ENCODE measurements around the gene NPY4R. TPM values are rescaled to one million over a fixed set of nuclear protein-coding genes. Genes with fewer than 3 reads are reported as not detected.
"Not testable (repeated sequence)": the region's sequence is repeated elsewhere in the genome, so short reads cannot be mapped to it uniquely, and the experiment has no call there.

The NPY4R gene
- total RNA-seq, 6 experiments from 2014 or later, result 0.14 to 0.34 (median 0.25) TPM; not detected in 3

DNA sequence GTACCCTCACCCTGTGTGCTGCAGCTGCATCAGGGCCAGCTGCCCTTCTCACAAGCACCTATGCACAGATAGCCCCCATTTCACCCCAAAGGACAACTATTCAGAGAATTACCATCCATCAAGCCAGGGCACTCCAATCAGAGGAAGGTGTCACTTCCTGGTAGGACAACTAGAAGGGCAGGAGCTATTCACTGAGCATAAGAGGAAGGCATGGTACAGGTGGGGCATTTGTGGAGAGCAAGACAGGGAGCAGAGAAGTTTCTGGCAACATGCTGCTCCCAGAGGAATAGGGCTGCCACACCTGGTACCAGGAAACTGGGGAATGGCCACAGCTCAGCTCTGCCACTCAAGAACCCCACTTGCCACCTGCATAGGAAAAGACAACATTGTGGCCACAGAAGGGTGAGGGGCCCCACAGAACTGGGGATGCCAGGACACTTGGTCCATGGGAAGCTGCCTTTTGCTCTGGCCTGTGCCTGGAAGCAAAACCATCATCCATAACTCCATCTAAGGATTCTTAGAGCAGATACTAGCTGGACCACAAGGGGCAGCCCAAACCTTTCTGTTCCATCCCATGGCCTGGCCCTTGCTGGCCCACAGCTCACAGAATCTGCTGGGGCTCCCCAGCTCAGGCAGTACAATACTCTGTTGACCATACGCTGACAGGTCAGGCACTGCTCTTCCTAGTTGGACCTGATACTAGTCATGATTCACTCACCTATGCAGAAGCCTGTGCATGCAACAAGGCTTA lies 25.8 kb upstream of the NPY4R start:
- H3K9me3 Mint-ChIP-seq; H3K36me3 Mint-ChIP-seq (ENCODE audit: low read depth); H3K27ac Mint-ChIP-seq; DNase-seq; H3K27me3 Mint-ChIP-seq (ENCODE audit: insufficient read depth); H3K4me1 Mint-ChIP-seq (ENCODE audit: low read depth); H3K4me3 Mint-ChIP-seq: not testable (repeated sequence)

GRCh38 chr10:46490285-46490684 lies 24.5 kb upstream of the NPY4R start:
- not testable (repeated sequence) for H3K27me3 Mint-ChIP-seq (ENCODE audit: insufficient read depth); H3K27ac Mint-ChIP-seq; H3K4me3 Mint-ChIP-seq; H3K9me3 Mint-ChIP-seq; DNase-seq; H3K36me3 Mint-ChIP-seq (ENCODE audit: low read depth); H3K4me1 Mint-ChIP-seq (ENCODE audit: low read depth)

DNA sequence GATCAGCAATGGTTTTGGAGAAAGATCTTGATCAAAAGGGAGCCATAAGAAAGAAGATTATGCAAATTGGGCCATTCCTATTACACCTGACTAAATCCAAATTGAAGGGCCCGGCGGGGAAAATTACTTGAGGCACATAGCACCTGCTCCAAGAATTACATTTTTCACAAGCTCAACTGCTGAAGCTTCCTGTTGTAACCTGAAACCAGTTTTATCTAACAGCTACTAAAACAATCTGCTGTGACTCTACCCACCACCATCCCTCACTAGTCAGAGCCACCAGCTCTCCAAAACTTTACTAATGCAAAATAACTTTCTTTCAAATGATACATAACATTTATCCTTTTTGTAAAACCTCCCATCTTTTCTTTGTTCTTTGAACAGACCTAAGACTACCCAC lies 20.7 kb upstream of the NPY4R start:
- not testable (repeated sequence) for DNase-seq; H3K9me3 Mint-ChIP-seq; H3K36me3 Mint-ChIP-seq (ENCODE audit: low read depth); H3K27ac Mint-ChIP-seq; H3K4me1 Mint-ChIP-seq (ENCODE audit: low read depth); H3K4me3 Mint-ChIP-seq; H3K27me3 Mint-ChIP-seq (ENCODE audit: insufficient read depth)

GRCh38 chr10:46474746-46475320 lies 9.1 kb upstream of the NPY4R start:
- H3K4me1 Mint-ChIP-seq (ENCODE audit: low read depth); H3K4me3 Mint-ChIP-seq; H3K27me3 Mint-ChIP-seq (ENCODE audit: insufficient read depth); H3K9me3 Mint-ChIP-seq; H3K27ac Mint-ChIP-seq; H3K36me3 Mint-ChIP-seq (ENCODE audit: low read depth): not testable (repeated sequence)
- peak; percentile 18 for DNase-seq

DNA sequence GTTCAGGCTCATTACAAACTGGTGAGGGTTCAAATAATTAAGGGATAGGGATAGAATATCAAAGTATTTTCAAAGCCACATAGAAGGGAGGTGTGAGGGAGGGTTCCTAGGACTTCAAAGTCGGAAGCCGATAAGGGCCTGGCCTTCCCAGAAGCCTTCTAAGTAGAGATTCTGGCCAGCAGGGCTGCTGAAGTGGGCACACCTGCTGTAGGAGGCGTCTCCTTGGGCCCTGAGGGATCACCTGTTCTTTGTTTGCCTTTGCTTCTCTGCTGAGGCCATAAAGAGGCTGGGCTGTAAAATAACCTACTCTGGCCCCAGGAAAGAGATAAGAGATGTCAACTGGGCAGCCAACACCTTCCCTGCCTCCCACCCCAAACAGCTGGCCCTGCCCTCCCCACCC lies 8.0 kb upstream of the NPY4R start:
- H3K9me3 Mint-ChIP-seq; H3K27ac Mint-ChIP-seq; H3K27me3 Mint-ChIP-seq (ENCODE audit: insufficient read depth); H3K4me1 Mint-ChIP-seq (ENCODE audit: low read depth); H3K4me3 Mint-ChIP-seq; H3K36me3 Mint-ChIP-seq (ENCODE audit: low read depth); DNase-seq: not testable (repeated sequence)

DNA sequence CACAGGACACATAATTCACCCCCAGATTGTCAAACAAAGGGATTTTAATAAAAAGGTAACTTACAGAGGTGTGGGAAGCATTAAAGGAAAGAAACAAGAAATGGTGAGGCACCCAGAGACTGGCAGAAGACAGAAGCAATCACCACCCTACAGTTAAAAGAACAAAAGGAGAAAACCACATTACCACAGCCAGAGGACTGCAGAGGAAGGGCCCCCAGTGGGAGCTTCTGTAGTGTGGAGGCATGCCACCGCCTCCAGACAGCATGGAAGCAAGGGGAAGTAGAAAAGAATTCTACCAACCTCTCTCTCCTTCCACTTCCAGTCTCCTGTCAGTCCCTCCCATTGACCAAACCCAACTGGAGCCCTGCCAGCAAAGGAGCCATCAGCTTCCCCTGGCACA lies 4.4 kb upstream of the NPY4R start:
- not testable (repeated sequence) for H3K4me3 Mint-ChIP-seq, DNase-seq

DNA sequence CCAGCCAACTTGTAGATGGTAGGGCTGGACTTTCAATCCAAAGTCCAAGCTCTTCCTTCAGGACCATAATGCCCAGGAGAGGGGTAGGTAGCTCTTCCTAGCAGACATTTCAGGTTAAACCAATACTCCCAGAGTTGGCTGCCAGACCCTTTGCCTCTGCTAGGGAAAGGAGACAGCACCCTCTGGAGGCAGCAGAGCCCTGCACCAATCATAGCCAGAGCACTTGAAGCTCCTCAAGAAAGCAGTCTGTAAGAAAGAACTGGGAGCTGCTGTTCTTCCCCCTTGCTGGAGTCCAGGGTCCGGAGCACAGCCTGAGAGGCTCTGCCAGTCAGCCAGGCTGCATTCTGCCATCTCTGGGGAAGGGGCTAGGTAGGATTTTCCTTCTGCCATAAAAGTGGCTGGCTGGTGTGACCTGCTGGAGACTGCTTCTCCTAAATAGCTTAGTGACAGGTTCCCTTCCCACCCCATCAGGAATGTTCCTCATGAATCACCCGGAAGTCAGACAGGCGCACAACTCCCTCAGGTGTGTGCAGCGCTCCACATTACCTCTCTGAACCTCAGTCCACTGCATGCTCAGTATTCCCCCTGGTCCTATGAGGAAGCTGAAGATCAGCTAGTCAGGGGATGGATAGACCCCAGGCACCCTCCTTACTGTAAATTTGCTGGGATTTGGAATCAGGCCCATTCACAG lies 2.5 kb upstream of the NPY4R start:
- H3K27ac Mint-ChIP-seq; H3K9me3 Mint-ChIP-seq; H3K4me1 Mint-ChIP-seq (ENCODE audit: low read depth); H3K36me3 Mint-ChIP-seq (ENCODE audit: low read depth); H3K4me3 Mint-ChIP-seq; H3K27me3 Mint-ChIP-seq (ENCODE audit: insufficient read depth): not testable (repeated sequence)
- TF ChIP-seq CTCF (IDR thresholded peaks at IDR 0.05), result peak; percentile 52; the same call in 1 of the 2 replicates
- peak; percentile 5 for DNase-seq

More for the DNA sequence above, 4.4 kb upstream of the NPY4R start:
- H3K36me3 Mint-ChIP-seq (ENCODE audit: low read depth); H3K4me1 Mint-ChIP-seq (ENCODE audit: low read depth); H3K27ac Mint-ChIP-seq; H3K9me3 Mint-ChIP-seq; H3K27me3 Mint-ChIP-seq (ENCODE audit: insufficient read depth): not testable (repeated sequence)

DNA sequence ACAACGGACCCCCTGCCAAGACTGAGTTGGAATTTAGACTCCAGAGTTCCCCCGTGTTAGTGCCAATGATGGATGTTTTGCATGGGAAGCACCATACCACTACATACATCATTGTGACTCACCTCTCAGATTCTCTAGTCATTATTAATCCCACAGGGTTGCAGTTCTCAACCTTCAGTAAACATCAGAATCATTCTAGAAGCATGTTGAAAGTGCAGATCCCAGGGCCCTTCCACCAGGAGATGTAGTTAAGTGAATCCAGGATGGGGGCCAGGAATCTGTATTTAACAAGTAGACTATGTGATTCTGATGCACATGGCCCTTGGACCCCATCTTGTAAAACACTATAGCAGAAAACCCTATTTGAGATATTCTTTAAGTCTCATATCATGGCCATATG lies 2.1 kb downstream of the NPY4R start:
- H3K27me3 Mint-ChIP-seq (ENCODE audit: insufficient read depth); H3K9me3 Mint-ChIP-seq; H3K27ac Mint-ChIP-seq; H3K4me3 Mint-ChIP-seq; H3K36me3 Mint-ChIP-seq (ENCODE audit: low read depth); H3K4me1 Mint-ChIP-seq (ENCODE audit: low read depth): not testable (repeated sequence)
- peak; percentile 37 for DNase-seq

DNA sequence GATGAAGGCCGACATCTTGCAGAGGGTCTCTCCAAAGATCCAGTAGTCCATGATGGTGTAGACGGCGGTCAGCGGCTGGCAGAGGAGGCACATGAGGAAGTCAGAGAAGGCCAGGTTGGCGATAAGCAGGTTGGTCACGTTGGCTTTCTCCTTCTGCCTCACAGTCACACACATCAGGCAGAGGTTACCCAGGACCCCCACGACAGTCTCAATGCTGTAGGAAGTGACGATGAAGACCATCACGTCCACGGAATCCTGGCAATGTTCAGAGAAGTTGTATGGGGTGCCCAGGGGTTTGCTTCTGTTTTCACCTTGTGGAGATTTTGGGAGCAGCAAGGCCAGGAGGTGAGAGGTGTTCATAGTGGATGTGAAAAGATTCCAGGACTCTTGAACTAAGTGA lies 3.5 kb downstream of the NPY4R start:
- H3K36me3 Mint-ChIP-seq (ENCODE audit: low read depth); H3K27ac Mint-ChIP-seq; H3K4me1 Mint-ChIP-seq (ENCODE audit: low read depth); H3K27me3 Mint-ChIP-seq (ENCODE audit: insufficient read depth); H3K4me3 Mint-ChIP-seq; DNase-seq; H3K9me3 Mint-ChIP-seq: not testable (repeated sequence)

GRCh38 chr10:46459579-46459978 lies 6.2 kb downstream of the NPY4R start:
- not testable (repeated sequence) for H3K27me3 Mint-ChIP-seq (ENCODE audit: insufficient read depth); DNase-seq; H3K36me3 Mint-ChIP-seq (ENCODE audit: low read depth); H3K27ac Mint-ChIP-seq; H3K4me3 Mint-ChIP-seq; H3K4me1 Mint-ChIP-seq (ENCODE audit: low read depth); H3K9me3 Mint-ChIP-seq

DNA sequence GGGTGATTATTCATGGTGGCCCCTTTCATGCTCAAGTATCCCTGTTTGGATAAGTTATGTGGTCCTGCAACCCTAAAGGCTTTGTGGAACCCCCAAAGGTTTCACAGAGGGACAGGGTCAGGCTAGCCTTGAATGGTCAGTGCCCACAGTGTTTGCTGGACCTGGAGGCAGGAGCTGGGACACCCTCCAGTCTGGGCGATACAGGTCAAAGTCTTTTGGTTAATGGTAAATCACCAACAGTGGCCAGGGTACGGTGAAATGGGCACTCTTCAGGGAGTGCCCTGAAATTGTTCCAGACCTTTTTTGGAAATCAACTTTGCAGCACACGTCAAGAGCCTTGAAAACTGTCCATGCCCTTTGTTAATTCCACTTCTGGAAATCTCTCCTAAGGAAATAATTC lies 8.7 kb downstream of the NPY4R start:
- not testable (repeated sequence) for H3K27ac Mint-ChIP-seq; H3K36me3 Mint-ChIP-seq (ENCODE audit: low read depth); H3K27me3 Mint-ChIP-seq (ENCODE audit: insufficient read depth); H3K4me1 Mint-ChIP-seq (ENCODE audit: low read depth); H3K4me3 Mint-ChIP-seq; H3K9me3 Mint-ChIP-seq; DNase-seq

- DNase-seq; H3K4me3 Mint-ChIP-seq; H3K27ac Mint-ChIP-seq; H3K9me3 Mint-ChIP-seq; H3K4me1 Mint-ChIP-seq (ENCODE audit: low read depth); H3K27me3 Mint-ChIP-seq (ENCODE audit: insufficient read depth); H3K36me3 Mint-ChIP-seq (ENCODE audit: low read depth): not testable (repeated sequence)
These were observed 9.8 kb downstream of the NPY4R start for GRCh38 chr10:46455992-46456391.

DNA sequence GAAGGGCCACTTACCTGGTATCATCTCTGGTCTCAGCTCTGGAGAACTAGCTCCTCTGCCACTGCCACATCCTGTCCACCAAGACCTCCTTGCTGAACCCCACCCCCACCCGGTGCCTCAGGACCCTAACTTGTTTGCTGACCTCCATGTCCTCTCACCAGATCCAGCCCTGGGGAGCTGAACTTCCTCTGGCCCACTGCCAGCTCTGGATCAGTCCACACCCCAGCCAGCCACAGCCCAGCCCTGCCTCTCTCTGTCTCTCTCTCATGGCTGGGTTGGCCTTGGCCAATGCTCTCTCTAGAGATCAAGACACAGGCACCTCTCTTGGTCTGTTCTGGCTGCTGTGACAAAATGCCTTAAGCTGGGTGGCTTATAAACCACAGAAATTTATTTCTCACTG lies 14.4 kb downstream of the NPY4R start:
- not testable (repeated sequence) for H3K4me1 Mint-ChIP-seq (ENCODE audit: low read depth); H3K27ac Mint-ChIP-seq

More for the DNA sequence above, 14.4 kb downstream of the NPY4R start:
- not testable (repeated sequence) for H3K36me3 Mint-ChIP-seq (ENCODE audit: low read depth); H3K9me3 Mint-ChIP-seq; H3K27me3 Mint-ChIP-seq (ENCODE audit: insufficient read depth); H3K4me3 Mint-ChIP-seq; DNase-seq

All from HFFc6 (cell line).